Ramos (cell line): Measurements from ENCODE around the gene DHX8.

Experiments
- in situ Hi-C: fragments of 300-500 bp; cut with MboI; formaldehyde crosslinking; loops from one replicate; pipeline ENCODE4 v1.14.3; 2022; ENCODE audit warnings: low sequenced_read_pairs; ENCODE audit not compliant: unreplicated experiment

Gene DHX8

GRCh38 chr17:43517615-43518386 is 34.0 kb downstream of the DHX8 start:
- in situ Hi-C loops = no loop called here

- in situ Hi-C loops = no loop called here
Measured at GRCh38 chr17:43521389-43521788, 37.6 kb downstream of the DHX8 start.

DNA sequence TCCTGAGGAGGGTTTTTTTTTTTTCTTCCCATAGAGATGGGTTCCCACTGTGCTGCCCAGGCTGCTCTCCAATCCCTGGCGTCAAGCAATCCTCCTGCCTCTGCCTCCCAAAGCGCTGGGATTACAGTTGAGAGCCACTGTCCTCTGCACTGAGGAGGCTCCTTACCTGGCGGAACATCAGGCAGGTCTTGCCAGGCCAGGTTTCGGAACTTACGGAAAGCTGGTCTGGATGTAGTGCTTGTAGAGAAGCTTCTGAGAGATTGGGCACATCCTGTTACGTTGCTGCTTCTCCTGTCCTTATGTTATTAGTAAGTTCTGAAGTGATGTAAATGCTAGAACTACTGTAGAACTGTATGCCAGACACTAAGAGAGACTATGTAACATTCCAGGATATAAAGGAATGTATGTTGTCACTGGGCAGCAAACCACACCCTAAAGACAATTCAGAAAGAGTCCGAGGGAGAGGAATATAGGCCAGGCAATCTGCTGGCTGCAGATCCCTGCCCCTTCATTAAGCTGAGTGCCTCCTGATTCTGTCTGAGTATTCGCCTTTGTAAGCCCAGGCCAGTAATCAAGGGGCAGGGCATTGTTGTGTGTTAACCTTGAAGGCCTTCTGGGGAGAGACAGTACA is 41.3 kb downstream of the DHX8 start:
- in situ Hi-C loops = no loop called here

- in situ Hi-C loops = no loop called here
Measured at GRCh38 chr17:43526886-43527648, 43.3 kb downstream of the DHX8 start.

DNA sequence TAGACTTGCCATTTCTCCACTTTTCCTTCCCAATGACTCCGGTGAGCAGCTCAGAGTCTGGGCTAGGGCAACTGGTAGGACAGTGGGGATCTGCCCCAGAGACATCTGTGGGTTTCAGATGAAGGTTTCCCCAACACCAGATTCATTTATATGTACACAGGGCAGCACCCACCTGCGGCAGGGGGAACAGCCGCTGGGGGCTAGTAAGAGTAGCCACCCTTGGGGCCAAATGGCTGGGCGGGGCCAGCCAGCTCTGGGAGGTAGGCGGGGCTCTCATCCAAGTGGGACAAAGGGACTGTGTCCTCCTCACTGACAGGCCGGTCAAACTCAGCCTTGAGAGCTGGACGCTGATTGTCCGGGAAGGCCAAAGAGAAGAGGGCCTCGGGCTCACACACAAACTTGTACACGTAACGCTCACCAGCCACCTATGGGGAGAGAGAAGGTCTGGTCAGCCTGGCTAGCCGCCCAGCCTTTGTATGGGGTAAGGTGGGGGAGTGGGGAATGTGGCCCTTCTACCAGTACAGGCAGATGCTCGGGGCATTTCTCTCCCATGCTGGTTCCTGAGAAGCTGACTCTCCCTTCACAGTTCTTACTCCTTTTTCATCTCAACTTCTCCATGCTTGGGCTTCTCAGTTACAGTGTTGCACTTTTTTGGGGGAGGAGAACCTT is 44.7 kb downstream of the DHX8 start:
- in situ Hi-C loops = no loop called here

DNA sequence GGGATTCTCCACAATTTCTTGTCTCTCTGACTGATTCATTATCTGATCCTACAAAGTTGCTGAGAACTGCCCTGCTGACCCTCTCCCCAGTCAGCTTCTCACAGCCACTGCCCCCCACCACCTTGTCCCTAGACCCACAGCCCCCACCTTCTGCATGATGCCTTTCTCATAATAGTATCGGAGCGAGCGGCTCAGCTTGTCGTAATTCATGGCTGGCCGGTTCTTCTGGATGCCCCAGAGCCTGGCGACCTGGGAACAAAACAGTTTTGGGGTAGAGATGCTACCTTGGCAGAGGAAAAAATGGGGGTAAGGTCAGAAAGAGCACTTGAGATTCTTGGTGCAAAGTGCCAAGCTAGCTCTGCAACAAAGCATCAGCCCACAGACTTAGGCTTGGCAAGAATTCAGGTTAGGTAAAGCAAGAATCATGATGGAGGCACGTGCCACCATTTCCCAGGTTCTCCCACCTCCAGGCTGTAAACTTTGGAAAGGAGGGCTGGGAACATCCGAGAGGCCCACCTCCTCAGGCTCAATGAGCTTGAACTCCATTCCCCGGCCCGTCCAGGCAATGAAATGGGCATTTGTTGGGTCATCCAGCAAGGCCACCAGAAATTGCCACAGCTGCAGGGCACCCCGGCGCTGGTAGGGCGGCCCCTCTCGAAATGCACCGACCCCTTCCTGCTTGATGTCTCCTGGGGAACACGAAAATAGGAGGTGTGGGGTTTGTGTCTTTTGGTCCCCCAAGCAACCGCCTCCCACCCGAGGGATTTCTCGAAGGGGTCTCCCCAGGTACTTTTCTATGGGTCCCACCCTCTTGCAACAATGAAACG is 45.4 kb downstream of the DHX8 start:
- in situ Hi-C loops = no loop called here

DNA sequence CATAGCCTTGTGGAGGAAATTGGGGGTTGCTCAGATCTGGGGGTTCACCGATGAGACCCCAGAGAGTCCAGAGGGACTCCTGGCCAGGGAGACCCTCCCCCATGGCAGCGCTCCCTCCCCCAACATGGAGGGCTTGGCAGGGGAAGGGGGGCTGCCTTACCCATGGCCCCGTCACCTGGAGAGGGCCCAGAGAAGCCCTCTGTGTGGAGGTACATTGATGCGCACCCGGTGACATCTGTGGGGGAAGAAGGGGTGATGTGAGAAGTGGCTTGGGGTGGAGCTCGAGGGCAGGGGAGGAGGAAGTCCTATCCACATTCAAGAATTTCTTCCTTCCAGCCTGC is 46.1 kb downstream of the DHX8 start:
- in situ Hi-C loops = no loop called here

GRCh38 chr17:43530288-43531081 is 46.7 kb downstream of the DHX8 start:
- in situ Hi-C loops = no loop called here

DNA sequence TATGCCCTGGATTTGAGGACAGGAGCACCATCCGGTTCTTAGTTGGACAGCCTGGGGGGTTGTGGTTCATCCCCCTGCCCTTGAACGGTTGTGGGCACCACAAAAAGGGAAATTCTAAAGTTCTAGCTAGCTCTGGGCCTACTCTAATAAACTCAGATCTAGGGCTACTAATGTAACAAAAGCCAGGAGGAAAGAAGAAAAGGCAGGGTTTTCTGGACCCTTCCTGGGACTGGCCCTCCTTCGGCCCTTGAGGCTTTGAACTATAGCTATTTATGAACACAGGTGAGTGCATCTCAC is 47.3 kb downstream of the DHX8 start:
- in situ Hi-C loops = no loop called here

DNA sequence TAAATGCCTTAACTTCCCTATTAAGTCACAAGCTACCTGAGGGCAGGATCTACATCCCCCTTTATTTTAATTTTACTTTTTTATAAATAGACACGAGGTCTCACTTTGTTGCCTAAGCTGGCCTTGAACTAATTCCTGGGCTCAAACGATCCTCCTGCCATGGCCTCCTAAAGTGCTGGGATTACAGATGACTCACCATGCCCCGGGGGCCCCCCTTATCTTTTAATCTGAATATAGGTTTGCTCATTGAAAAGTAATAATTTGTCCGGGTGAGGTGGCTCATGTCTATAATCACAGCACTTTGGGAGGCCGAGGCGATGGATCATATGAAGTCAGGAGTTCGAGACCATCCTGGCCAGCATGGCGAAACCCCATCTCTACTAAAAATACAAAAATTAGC is 48.2 kb downstream of the DHX8 start:
- in situ Hi-C loops = no loop called here

DNA sequence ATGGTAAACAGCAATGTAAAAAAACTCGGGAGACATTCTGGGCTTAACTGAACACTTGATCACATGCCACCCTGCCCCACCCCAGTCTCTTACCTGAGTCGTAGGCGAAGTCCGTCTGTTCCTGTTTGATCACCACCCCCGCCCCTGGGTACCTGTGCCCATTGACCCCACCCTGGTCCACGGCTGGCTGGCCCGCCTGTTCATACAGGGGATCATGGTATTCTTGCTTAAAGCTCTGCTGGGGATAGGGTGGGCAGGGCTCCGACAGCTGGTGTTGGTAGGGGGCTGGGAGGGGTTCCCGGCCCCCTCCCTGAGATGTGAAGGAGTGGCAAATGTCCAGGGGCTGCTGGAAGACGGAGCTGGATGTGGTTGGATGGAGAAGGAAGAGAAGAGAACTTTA is 48.8 kb downstream of the DHX8 start:
- in situ Hi-C loops = no loop called here

DNA sequence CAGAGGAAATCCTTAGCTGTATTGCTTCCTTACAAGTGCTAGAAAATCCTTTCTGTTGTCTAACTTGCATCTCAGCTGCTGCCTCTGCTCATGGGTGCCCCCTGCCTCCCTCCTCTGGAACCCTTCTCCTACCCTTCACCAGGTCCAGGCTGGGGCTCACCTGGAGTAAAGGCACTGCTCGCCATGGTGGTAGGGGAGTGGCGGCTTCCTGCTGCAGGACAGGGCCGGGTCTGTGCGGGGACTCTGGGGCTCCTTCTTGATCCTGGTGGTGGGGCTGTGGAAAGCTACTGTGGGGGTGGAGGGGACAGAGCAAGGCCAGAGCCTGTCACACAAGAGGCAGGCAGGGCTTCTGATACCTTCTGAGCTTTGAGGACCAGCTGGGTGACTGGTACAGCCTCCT is 49.9 kb downstream of the DHX8 start:
- in situ Hi-C loops = no loop called here

DNA sequence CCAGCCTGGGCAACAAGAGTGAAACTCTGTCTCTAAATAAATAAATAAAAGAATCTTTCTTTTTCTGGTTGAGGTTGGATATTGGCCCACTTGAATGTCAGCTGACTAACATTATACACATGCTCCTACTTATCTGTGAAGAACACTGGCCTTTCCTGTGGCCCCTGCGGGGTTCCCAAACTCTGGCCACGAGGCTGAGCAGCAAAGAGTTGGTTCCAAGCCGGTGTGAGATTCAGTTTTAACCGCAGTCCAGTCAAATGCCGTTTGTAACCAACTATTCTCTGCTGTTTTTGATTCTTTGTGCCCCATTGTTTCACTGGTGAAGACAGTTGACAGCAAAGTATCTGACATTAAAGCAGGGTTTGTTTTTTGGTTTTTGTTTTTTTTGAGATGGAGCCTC is 51.1 kb downstream of the DHX8 start:
- in situ Hi-C loops = no loop called here

DNA sequence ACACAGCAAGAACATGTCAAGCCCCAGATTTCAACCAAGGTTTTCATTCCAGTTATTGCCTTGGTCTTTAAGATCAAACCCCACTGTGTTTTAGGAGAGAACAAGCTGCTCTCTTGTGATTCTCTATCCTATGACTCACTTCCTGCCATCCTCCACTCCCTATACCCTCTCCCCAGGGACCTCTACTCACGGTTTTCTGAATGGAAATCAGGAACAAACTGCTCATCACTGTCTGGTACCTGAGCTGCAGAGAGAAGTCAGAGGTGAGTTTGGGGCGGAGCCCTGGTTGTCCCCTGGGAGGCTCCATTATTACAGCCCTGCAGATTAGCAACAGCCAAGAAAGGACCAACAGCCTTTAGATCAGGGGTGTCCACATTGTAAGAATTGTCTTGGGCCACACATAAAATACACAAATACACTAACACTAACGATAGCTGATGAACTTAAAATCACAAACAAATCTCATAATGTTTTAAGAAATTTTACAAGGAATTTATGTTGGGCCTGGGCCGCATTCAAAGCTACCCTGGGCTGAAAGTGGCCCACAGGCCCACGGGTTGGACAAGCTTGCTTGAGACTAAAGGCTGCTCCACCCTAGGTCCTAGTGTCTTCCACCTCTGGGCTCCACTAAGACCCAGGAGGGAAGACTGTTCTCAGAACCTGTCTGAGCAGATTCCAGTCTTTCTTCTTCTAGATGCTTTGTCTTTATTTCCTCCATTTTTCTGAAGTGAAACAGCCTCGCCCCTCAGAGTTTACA is 52.6 kb downstream of the DHX8 start:
- in situ Hi-C loops = no loop called here

DNA sequence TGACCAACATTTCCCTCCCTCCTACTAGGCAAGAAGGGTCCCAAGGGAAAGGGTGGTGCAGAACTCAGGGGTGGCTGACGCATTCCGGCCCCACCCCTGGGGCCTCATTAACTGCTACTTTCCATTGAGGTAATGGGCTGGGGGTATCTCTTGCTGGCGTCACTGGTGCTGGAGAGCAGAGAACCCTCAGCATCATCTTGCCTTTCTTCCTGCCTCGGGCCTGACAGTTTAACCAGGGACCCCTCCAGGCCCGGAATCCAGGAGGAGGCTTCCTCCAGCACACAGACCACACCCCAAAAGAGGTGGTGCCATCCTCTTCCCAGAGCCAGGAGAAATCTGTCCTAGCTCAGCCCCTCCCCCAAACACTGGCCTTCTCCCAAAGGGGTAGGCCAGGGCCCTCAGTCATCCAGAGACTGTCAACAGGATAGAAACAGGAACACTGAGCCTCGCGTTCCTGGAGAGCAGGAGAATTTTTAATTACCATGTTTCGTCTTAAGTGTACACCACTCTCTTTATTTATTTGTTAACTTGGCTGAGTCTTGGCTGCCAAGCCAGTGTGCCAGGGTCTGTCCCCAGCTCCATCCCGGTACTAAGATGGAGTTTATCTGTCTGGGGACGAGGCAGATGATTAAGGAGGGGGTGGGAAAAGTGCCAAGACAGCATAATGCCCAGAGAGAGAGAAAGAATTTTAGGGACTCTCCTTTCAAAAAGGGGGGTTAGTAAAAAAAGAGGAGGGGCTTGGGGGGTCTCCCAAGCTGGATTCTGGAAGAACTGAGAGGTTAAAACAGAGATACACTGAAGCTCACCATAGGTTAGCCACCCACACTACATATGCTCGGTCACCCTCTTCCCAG is 57.3 kb downstream of the DHX8 start:
- in situ Hi-C loops = no loop called here

DNA sequence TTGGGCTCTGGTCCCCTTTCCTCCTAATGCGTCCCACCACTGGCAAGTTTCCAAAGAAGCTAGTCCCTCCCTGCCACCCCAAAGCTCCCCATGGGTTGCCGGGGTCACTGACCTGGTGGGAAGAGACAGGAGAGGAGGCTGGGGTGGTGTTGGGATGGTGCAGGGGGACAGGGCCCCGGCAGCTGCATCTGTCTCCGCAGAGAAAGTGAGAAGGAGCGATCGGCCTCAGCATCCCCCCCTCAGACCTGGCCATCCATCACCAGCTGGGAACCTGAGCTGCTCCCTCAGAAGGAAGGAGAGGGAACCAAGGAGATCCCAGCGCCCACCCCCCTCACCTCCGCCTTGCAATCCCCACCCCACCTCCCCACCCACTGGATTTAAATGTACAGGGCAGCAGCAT is 59.1 kb downstream of the DHX8 start:
- in situ Hi-C loops = no loop called here

- in situ Hi-C loops = no loop called here
Measured at GRCh38 chr17:43543300-43543699, 59.5 kb downstream of the DHX8 start.
